Measurements from ENCODE around the gene PKMYT1. TPM values are rescaled to one million over a fixed set of nuclear protein-coding genes. Genes with fewer than 3 reads are reported as not detected.
A peak's percentile ranks its signal among the peaks of the same experiment; 100 is the strongest.

Gene PKMYT1
- polyA plus RNA-seq, 1 donor from 2014 or later = 2.9 TPM

- Histone ChIP-seq H3K79me2 (replicated peaks; ENCODE audit: insufficient read depth, low read length) (no peaks in the 10 kb centered on the region), H3K27me3 (ENCODE audit: insufficient read depth, low read depth, low read length) (peaks cover 57% of the 10 kb centered on the region), H3K9me3 (ENCODE audit: low read length) (no peaks in the 10 kb centered on the region), H3F3A (ENCODE audit: insufficient read depth, low read length, poor library complexity, severe bottlenecking) (no peaks in the 10 kb centered on the region), H3K9me2 (ENCODE audit: insufficient read depth, low read length) (no peaks in the 10 kb centered on the region), H3K36me3 (ENCODE audit: insufficient read depth, low read length) (no peaks in the 10 kb centered on the region), H4K20me1 (ENCODE audit: insufficient read depth) (no peaks in the 10 kb centered on the region), H3K4me3 (ENCODE audit: low read length) (peak within 1 kb of the TSS; percentile 65), H2AFZ (ENCODE audit: low read depth, low read length) (no peak within 1 kb of the TSS), H3K9ac (ENCODE audit: low read length) (peak within 1 kb of the TSS; percentile 42), H3K27ac (ENCODE audit: low read length) (no peak within 1 kb of the TSS), H3K4me2 (ENCODE audit: low read length) (peak within 1 kb of the TSS; percentile 44)
- no peak for TF ChIP-seq REST (IDR thresholded peaks at IDR 0.05; ENCODE audit: borderline replicate concordance)
- TF ChIP-seq MXI1 (conservative IDR thresholded peaks at IDR 0.05; ENCODE audit: poor library complexity, severe bottlenecking) = peak; percentile 31
- TF ChIP-seq, protein P1, sequence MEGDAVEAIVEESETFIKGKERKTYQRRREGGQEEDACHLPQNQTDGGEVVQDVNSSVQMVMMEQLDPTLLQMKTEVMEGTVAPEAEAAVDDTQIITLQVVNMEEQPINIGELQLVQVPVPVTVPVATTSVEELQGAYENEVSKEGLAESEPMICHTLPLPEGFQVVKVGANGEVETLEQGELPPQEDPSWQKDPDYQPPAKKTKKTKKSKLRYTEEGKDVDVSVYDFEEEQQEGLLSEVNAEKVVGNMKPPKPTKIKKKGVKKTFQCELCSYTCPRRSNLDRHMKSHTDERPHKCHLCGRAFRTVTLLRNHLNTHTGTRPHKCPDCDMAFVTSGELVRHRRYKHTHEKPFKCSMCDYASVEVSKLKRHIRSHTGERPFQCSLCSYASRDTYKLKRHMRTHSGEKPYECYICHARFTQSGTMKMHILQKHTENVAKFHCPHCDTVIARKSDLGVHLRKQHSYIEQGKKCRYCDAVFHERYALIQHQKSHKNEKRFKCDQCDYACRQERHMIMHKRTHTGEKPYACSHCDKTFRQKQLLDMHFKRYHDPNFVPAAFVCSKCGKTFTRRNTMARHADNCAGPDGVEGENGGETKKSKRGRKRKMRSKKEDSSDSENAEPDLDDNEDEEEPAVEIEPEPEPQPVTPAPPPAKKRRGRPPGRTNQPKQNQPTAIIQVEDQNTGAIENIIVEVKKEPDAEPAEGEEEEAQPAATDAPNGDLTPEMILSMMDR (IDR thresholded peaks at IDR 0.05; ENCODE audit: poor library complexity, severe bottlenecking) = no peak
- TF ChIP-seq RAD21 (conservative IDR thresholded peaks at IDR 0.05) = no peak
- peak; percentile 41 for TF ChIP-seq EZH2 (IDR thresholded peaks at IDR 0.05; ENCODE audit: borderline replicate concordance, insufficient read depth, low read length, poor library complexity, severe bottlenecking)
These were observed 16.3 kb downstream of the PKMYT1 start, which contains the start of gene KREMEN2 for GRCh38 chr16:2963723-2964474. TSS of gene KREMEN2 (plus strand) at chr16:2964275. CDS start at chr16:2964521, 246 bp downstream.

DNA sequence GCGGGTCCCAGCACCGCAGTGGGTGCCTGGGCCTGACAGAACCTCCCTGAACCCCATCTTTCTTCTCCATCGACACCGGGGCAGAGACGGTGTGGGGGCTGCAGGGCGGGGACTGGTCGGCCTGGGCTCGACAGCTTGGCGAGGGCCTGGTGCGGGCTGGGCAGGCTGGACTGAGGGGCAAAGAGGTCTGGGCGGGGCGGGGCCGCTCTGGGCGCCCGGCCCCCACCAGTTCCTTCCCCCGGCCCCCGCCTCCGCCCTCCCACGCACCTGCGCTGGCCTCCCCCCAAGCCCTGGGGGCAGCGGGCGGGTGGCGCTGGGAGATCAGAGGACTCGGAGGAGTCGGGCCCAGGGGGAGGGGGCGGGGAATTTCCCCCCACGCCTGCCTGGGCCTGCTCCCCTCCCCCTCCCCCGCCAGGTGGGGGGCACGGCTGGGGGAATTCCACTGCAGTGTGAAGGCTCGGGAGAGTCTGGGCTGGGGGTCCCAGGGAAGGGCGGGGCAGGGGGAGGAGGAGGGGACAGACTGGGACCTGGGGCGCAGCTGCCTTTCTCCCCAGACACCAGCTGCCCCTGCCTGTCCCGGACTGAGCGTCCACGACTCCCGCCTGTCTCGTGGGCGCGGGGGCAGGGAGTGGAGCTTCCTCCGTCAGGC, 17.0 kb downstream of the PKMYT1 start:
- TF ChIP-seq SMC3 (conservative IDR thresholded peaks at IDR 0.05; ENCODE audit: poor library complexity) (no peak), POLR2AphosphoS5 (IDR thresholded peaks at IDR 0.05) (no peak), EZH2 (IDR thresholded peaks at IDR 0.05; ENCODE audit: borderline replicate concordance, insufficient read depth, low read length, poor library complexity, severe bottlenecking) (no peak), TAF1 (IDR thresholded peaks at IDR 0.05; ENCODE audit: low read depth) (no peak), MXI1 (conservative IDR thresholded peaks at IDR 0.05; ENCODE audit: poor library complexity, severe bottlenecking) (no peak), RAD21 (conservative IDR thresholded peaks at IDR 0.05) (no peak), REST (IDR thresholded peaks at IDR 0.05; ENCODE audit: borderline replicate concordance) (no peak), EP300 (conservative IDR thresholded peaks at IDR 0.05; ENCODE audit: poor library complexity, severe bottlenecking) (no peak)
- TF ChIP-seq, protein P1 (IDR thresholded peaks at IDR 0.05; ENCODE audit: poor library complexity, severe bottlenecking) = no peak
- no peaks in the 10 kb centered on the region for H3K36me3 ChIP-seq (ENCODE audit: insufficient read depth, low read length)
- peak overlapping the region; percentile 42 for H3K9ac ChIP-seq (ENCODE audit: low read length)
- H4K20me1 ChIP-seq (ENCODE audit: insufficient read depth) = no peaks in the 10 kb centered on the region
- no peaks in the 10 kb centered on the region for H3K9me3 ChIP-seq (ENCODE audit: low read length)
- peak overlapping the region; percentile 65 for H3K4me3 ChIP-seq (ENCODE audit: low read length)
- H3F3A ChIP-seq (ENCODE audit: insufficient read depth, low read length, poor library complexity, severe bottlenecking) = no peaks in the 10 kb centered on the region
- H3K27me3 ChIP-seq (ENCODE audit: insufficient read depth, low read depth, low read length) = peaks cover 55% of the 10 kb centered on the region
- no peak overlapping the region for H3K27ac ChIP-seq (ENCODE audit: low read length)
- H3K79me2 ChIP-seq (replicated peaks; ENCODE audit: insufficient read depth, low read length) = no peaks in the 10 kb centered on the region
- H3K9me2 ChIP-seq (ENCODE audit: insufficient read depth, low read length) = no peaks in the 10 kb centered on the region
- H3K4me2 ChIP-seq (ENCODE audit: low read length) = no peak overlapping the region
- H2AFZ ChIP-seq (ENCODE audit: low read depth, low read length) = no peak overlapping the region
